H1 (cell line): Measurements from ENCODE around the gene MTARC1. TPM values are rescaled to one million over a fixed set of nuclear protein-coding genes. Genes with fewer than 3 reads are reported as not detected.

ENCODE experiments used
- CTCF ChIA-PET: fragments of 300-600 bp; sonication (Branson Sonifier 250); formaldehyde crosslinking; loops from one replicate; lab custom pipeline; 2021; ENCODE audit not compliant: partially characterized antibody; lab: Charles Lee
- POLR2A ChIA-PET: fragments of 300-600 bp; sonication (Branson Sonifier 250); formaldehyde crosslinking; loops from one replicate; lab custom pipeline; 2021; ENCODE audit warnings: inconsistent platforms; ENCODE audit not compliant: partially characterized antibody; lab: Charles Lee
- DNase-seq, 2 experiments: peaks; one replicate each; pipeline versions ENCODE4 v3.0.0 to v3.0.0-alpha.2; 2010 to 2022; ENCODE audit warnings: low spot score in 2 of 2, low read depth in 1 of 2, mixed read lengths in 1 of 2
- FAIRE-seq: peaks from 2 replicates; lab custom pipeline; 2011; peaks lifted over from hg19 to GRCh38; lab: Jason Lieb, UNC
- H2AFZ ChIP-seq: 2 replicates; pipeline ENCODE4 v1.8.1; 2012; ENCODE audit warnings: low read length, inconsistent platforms
- H2AK5ac ChIP-seq: 2 replicates; pipeline ENCODE4 v1.6.1; 2013; ENCODE audit warnings: low read depth, low read length
- H2BK120ac ChIP-seq: replicated peaks from 2 replicates; pipeline ENCODE3; 2013; ENCODE audit warnings: low read depth, low read length, inconsistent platforms
- H2BK12ac ChIP-seq: 2 replicates; pipeline ENCODE4 v1.6.1; 2013; ENCODE audit warnings: low read depth, low read length
- H2BK15ac ChIP-seq: 2 replicates; pipeline ENCODE4 v1.6.1; 2013; ENCODE audit warnings: low read length
- H2BK20ac ChIP-seq: 2 replicates; pipeline ENCODE4 v1.6.1; 2013; ENCODE audit warnings: low read length
- H2BK5ac ChIP-seq: 2 replicates; pipeline ENCODE4 v1.6.1; 2013; ENCODE audit warnings: low read depth, low read length
- H3K14ac ChIP-seq: 2 replicates; pipeline ENCODE4 v1.6.1; 2013; ENCODE audit warnings: inconsistent platforms; ENCODE audit not compliant: insufficient read length
- H3K18ac ChIP-seq: 2 replicates; pipeline ENCODE4 v1.6.1; 2013; ENCODE audit warnings: low read length; ENCODE audit errors: extremely low read depth
- H3K23ac ChIP-seq: 2 replicates; pipeline ENCODE4 v1.6.1; 2013; ENCODE audit warnings: inconsistent platforms; ENCODE audit not compliant: insufficient read length
- H3K23me2 ChIP-seq: 2 replicates; pipeline ENCODE4 v1.6.1; 2013; ENCODE audit warnings: low read depth, low read length
- H3K27ac ChIP-seq: 2 replicates; pipeline ENCODE4 v1.6.1; 2011; ENCODE audit warnings: low read depth, low read length, inconsistent platforms
- H3K27me3 ChIP-seq, 4 experiments: replicated peaks in 1 of 4; 1 replicate in 1 of 4; 2 replicates in 3 of 4; pipeline versions ENCODE4 v1.6.1 to v1.8.1; 2011 to 2013; ENCODE audit warnings: low read length in 3 of 4, mild to moderate bottlenecking in 3 of 4, inconsistent platforms in 2 of 4, mixed read lengths in 2 of 4, moderate library complexity in 1 of 4; ENCODE audit not compliant: control insufficient read depth in 3 of 4, insufficient read depth in 3 of 4; ENCODE audit errors: extremely low read depth in 1 of 4
- H3K36me3 ChIP-seq, 4 experiments: 2 replicates each; pipeline versions ENCODE4 v1.6.1 to v1.8.1; 2011 to 2013; ENCODE audit warnings: mild to moderate bottlenecking in 4 of 4, low read length in 3 of 4, moderate library complexity in 2 of 4, control low read depth in 1 of 4, inconsistent platforms in 1 of 4; ENCODE audit not compliant: insufficient read depth in 4 of 4, control insufficient read depth in 2 of 4
- H3K4ac ChIP-seq: replicated peaks from 2 replicates; pipeline ENCODE3; 2013; ENCODE audit warnings: low read length, low read depth, mixed read lengths, inconsistent platforms; ENCODE audit not compliant: insufficient read length
- H3K4me1 ChIP-seq, 4 experiments: replicated peaks in 1 of 4; 1 replicate in 1 of 4; 2 replicates in 3 of 4; pipeline versions ENCODE4 v1.6.1 to v1.8.1; 2011 to 2013; ENCODE audit warnings: low read length in 3 of 4, inconsistent platforms in 2 of 4, mixed read lengths in 1 of 4; ENCODE audit not compliant: insufficient read depth in 4 of 4, control insufficient read depth in 3 of 4
- H3K4me2 ChIP-seq, 2 experiments: 2 replicates each; pipeline versions ENCODE4 v1.6.1 to v1.8.1; 2011 to 2013; ENCODE audit warnings: low read depth in 2 of 2, low read length in 2 of 2, control low read depth in 1 of 2, inconsistent platforms in 1 of 2, mild to moderate bottlenecking in 1 of 2; ENCODE audit not compliant: insufficient read depth in 1 of 2
- H3K4me3 ChIP-seq, 4 experiments: fragments of 200-600, 300-600 bp in 1 of 4; sonication (generic), shearing (Covaris generic), sonication (Bioruptor Twin) in 1 of 4; 2 replicates each; pipeline versions ENCODE4 v1.5.1 to v1.8.1; 2011 to 2016; ENCODE audit warnings: low read length in 4 of 4, low read depth in 3 of 4, control low read depth in 2 of 4, inconsistent platforms in 2 of 4, mild to moderate bottlenecking in 2 of 4, mixed read lengths in 1 of 4, moderate library complexity in 1 of 4; ENCODE audit not compliant: insufficient read depth in 2 of 4; ENCODE audit errors: extremely low read depth in 1 of 4
- H3K56ac ChIP-seq: replicated peaks from 2 replicates; pipeline ENCODE3; 2013; ENCODE audit warnings: low read depth, mild to moderate bottlenecking, mixed read lengths, low read length, inconsistent platforms; ENCODE audit not compliant: insufficient read length
- H3K79me1 ChIP-seq: 2 replicates; pipeline ENCODE4 v1.6.1; 2013; ENCODE audit warnings: low read depth, low read length, control low read depth
- H3K79me2 ChIP-seq, 2 experiments: 2 replicates each; pipeline versions ENCODE4 v1.6.1 to v1.8.1; 2012 to 2013; ENCODE audit warnings: low read length in 2 of 2, mild to moderate bottlenecking in 2 of 2, inconsistent platforms in 1 of 2; ENCODE audit not compliant: insufficient read depth in 2 of 2, control insufficient read depth in 1 of 2
- H3K9ac ChIP-seq, 4 experiments: replicated peaks in 1 of 4; 1 replicate in 1 of 4; 2 replicates in 3 of 4; pipeline versions ENCODE4 v1.6.1 to v1.8.1; 2011 to 2013; ENCODE audit warnings: low read depth in 3 of 4, low read length in 3 of 4, control low read depth in 2 of 4, mild to moderate bottlenecking in 2 of 4, moderate library complexity in 2 of 4, inconsistent platforms in 1 of 4; ENCODE audit errors: extremely low read depth in 1 of 4
- H3K9me3 ChIP-seq, 2 experiments: 2 replicates each; pipeline versions ENCODE4 v1.6.1 to v1.8.1; 2012 to 2013; ENCODE audit warnings: mild to moderate bottlenecking in 2 of 2, moderate library complexity in 2 of 2, control low read depth in 1 of 2, inconsistent platforms in 1 of 2, low read depth in 1 of 2, low read length in 1 of 2, mixed read lengths in 1 of 2; ENCODE audit not compliant: insufficient read depth in 2 of 2
- H4K20me1 ChIP-seq, 2 experiments: replicated peaks in 1 of 2; 2 replicates each; pipeline versions ENCODE3 to v1.8.1; 2011 to 2013; ENCODE audit warnings: inconsistent platforms in 2 of 2, low read length in 2 of 2, mild to moderate bottlenecking in 1 of 2; ENCODE audit not compliant: insufficient read depth in 2 of 2, control insufficient read depth in 1 of 2
- H4K5ac ChIP-seq: 2 replicates; pipeline ENCODE4 v1.6.1; 2013; ENCODE audit warnings: low read length, low read depth, mixed read lengths, inconsistent platforms; ENCODE audit not compliant: insufficient read length
- H4K8ac ChIP-seq: 2 replicates; pipeline ENCODE4 v1.8.0; 2013; ENCODE audit warnings: mild to moderate bottlenecking, moderate library complexity, low read length, inconsistent platforms; ENCODE audit not compliant: insufficient read depth; ENCODE audit errors: extremely low read depth
- H4K91ac ChIP-seq: replicated peaks from 2 replicates; pipeline ENCODE3; 2013; ENCODE audit warnings: low read length, mixed read lengths, inconsistent platforms; ENCODE audit not compliant: insufficient read length
- WGBS, 2 experiments: shearing (Covaris generic) in 1 of 2; methylation state at CpG; one replicate each; pipeline versions ENCODE4 v1.1.6 to v1.1.7; 2013 to 2015; ENCODE audit warnings: low lambda C conversion rate in 2 of 2, mixed read lengths in 2 of 2, inconsistent platforms in 1 of 2, low coverage in 1 of 2, missing lambda C conversion rate in 1 of 2; ENCODE audit not compliant: insufficient replicate concordance in 2 of 2, insufficient coverage in 1 of 2, insufficient read length in 1 of 2; ENCODE audit errors: extremely low coverage in 1 of 2, missing lambda C conversion rate in 1 of 2; 5-methylcytosine and 5-hydroxymethylcytosine counted together
- polyA plus RNA-seq, 7 experiments: library from polyadenylated mRNA; depleted of rRNA in 3 of 7; stranded (reverse) in 5 of 7; unstranded in 2 of 7; fragments of >200 nt in 5 of 7; fragments of 200-250 nt in 2 of 7; gene quantifications; 1 replicate in 5 of 7; 2 replicates in 1 of 7; 4 replicates in 1 of 7; pipeline versions ENCODE4 v1.2.1 to v1.2.3, GENCODE V29; 2011 to 2013; ENCODE audit warnings: missing spikeins in 2 of 7, mixed read lengths in 2 of 7
- total RNA-seq: library from RNA; stranded (reverse); fragmentation: NEBNext Ultra II Directional; extraction: Animal tissue kit (Norgen Biotek cat#: 25700); gene quantifications from 2 replicates; pipeline ENCODE4 v1.2.1, GENCODE V29; 2021

Gene MTARC1
- total and polyA plus RNA-seq, 2 of the 8 experiments (the other 6 are each of a cell fraction or from before 2014, with no cell fraction given), result 17.2 to 46.2 TPM

DNA sequence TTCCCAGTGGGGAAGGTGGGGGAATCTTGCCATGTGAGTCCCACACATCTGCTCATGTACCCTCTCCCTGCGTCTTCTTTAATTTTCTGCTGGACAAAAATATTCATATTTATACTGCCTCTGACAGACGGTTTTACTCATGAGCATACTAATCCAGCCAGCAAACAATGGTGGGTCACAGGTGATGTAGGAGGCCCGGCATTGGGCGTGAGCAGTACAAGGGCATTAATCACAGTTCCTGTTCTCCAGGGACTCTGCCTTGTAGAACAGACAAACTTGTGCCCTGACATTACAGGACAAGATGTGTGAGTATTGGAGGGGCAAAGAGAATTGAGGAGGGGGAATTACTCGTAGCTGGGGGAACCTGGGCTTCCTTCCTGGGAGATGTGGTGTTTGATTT lies 25.0 kb downstream of the MTARC1 start:
- Histone ChIP-seq H2BK120ac (no peak overlapping the region), H3K56ac (no peak overlapping the region), H4K8ac (no peak overlapping the region), H3K27ac (no peak overlapping the region), H3K4ac (no peak overlapping the region), H3K79me2 (no peaks in the 10 kb centered on the region), H3K4me2 (no peak overlapping the region), H2BK20ac (no peak overlapping the region), H3K4me3 (no peak overlapping the region), H3K18ac (no peak overlapping the region), H2BK15ac (no peak overlapping the region), H3K14ac (no peak overlapping the region), H3K23ac (no peak overlapping the region), H2BK5ac (no peak overlapping the region), H3K79me1 (no peaks in the 10 kb centered on the region), H3K9me3 (no peaks in the 10 kb centered on the region), H3K23me2 (no peaks in the 10 kb centered on the region), H4K20me1 (peaks cover 0 to 4% of the 10 kb centered on the region in 2 experiments), H3K4me1 (peaks cover 0 to 6% (median under 1%) of the 10 kb centered on the region in 4 experiments; a peak in 2 of 7 replicates), H3K36me3 (peaks cover 0 to 15% (median 10%) of the 10 kb centered on the region in 4 experiments; a peak in 4 of 8 replicates), H2AK5ac (no peak overlapping the region), H4K5ac (no peak overlapping the region), H4K91ac (no peak overlapping the region), H2BK12ac (no peak overlapping the region), H3K27me3 (no peaks in the 10 kb centered on the region), H2AFZ (no peak overlapping the region), H3K9ac (no peak overlapping the region)
- CTCF ChIA-PET, result interaction anchor here (0.5 to 2.8 kb wide), 14 partner anchors 8 to 1989 kb away, joined by 3 to 26 read pairs (median 5); partner anchors contain the start of gene HLX
- DNase-seq (no peak), FAIRE-seq (no peak)
- POLR2A ChIA-PET, result no interaction called here
- WGBS, 2 experiments, result 85% methylated on average over 5 of the region's 5 CpGs; no CpG with 5 or more reads in 1 of the 2 experiments
